Inferior parietal cortex (tissue), 1 donor: Measurements from ENCODE around the gene RELT.

ENCODE experiments used
- DNase-seq: peaks from one replicate; pipeline ENCODE4 v3.0.0-alpha.2; 2016; ENCODE audit errors: extremely low spot score

The RELT gene

GRCh38 chr11:73391665-73392064, 15.5 kb downstream of the RELT start:
- no peak for DNase-seq

- no peak for DNase-seq
Measured at GRCh38 chr11:73392108-73393010, 16.2 kb downstream of the RELT start.

DNA sequence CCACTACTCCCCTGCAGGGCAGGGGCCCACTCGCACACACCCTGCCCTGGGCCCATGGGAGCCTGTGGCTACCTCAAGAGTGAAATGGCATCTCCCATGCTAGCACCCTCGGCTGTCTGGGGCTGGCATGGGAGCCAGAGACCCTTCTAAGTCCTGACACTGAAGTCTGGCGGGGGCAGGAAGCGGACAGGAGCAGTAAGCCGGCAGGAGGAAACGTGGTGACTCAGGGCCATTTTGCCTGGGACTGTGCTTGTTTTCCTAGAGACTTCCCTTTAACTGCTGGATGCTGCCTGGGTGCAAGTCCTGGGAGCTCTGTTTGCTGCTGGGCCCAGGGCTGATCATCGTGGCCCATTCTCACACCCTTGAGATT, 16.8 kb downstream of the RELT start:
- DNase-seq: no peak

DNA sequence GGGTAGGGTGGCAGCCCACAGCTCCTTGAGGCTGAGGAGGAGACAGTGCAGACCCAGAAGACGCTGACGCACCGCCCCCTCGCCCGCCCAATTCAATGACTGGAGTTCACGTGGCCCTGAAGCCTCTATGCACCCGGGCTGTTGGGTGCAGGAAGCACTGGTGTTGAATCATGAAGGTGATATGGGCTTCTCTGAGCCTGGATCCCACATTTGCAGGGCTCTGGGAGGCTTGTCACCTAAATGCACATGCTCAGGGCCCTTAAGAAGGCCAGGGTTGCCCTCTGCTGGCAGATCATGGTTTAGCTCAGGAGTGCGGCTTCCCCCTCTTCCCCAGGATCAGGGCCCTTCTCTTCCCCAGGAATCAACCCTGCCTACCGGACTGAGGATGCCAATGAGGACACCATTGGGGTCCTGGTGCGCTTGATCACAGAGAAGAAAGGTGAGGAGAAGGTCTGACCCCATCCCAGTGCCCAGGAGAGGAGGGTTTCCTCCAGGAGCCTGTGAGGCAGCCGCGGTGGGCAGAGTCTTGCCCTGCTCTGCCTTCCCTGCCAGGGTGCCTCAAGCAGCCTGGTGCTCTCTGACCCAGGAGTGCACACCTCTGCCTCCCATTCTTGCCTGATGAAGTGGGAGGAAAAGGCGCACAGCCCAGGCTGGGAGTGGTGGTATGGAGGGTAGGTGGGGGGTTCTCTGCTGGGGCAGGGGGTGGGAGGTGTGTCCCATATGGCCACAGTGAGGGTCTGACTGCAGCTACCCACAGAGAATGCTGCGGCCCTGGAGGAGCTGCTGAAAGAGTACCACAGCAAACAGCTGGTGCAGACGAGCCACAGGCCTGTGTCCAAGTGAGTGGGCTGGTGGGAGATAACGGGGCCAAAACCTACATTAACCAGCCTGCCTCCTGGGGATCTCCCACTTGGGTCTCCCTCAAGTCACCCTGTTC, 17.5 kb downstream of the RELT start:
- peak; percentile 79 for DNase-seq

- DNase-seq: no peak
Measured at GRCh38 chr11:73394416-73395296, 18.5 kb downstream of the RELT start.

- DNase-seq: no peak
Measured at GRCh38 chr11:73395297-73396208, 19.4 kb downstream of the RELT start.

DNA sequence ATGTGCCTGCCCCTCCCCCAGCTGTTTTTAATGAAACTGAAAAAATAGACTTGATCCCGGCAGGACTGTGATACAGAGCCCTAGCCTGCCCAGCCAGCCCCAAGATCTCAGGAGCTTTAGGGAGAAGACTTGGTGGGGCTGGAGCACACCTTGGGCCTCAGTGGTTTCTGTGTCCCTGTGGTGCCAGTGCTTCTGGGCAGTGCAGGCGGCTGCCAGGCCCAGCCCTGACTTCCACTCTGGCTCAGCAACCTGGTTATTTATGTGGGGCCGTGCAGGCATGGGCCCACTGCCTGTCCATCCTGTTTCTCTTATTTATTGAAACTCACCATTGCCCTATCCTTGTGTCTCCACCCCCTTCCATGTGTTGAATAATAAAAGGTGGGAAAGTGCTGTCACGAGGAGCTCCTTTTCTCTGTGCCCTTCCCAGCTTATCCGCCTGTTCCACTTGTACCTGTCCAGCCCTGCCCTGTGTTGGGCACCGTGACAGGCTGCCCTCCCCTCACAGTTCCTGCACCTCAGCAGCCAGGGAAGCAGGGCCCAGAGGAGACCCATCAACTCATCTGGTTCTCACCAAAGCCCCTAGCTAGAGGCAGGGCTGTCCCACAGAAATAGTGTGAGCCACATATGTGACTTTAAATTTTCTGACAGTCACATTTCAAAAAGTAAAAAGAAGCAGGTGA, 20.2 kb downstream of the RELT start:
- no peak for DNase-seq

- no peak for DNase-seq
Measured at GRCh38 chr11:73396985-73397384, 20.8 kb downstream of the RELT start.

DNA sequence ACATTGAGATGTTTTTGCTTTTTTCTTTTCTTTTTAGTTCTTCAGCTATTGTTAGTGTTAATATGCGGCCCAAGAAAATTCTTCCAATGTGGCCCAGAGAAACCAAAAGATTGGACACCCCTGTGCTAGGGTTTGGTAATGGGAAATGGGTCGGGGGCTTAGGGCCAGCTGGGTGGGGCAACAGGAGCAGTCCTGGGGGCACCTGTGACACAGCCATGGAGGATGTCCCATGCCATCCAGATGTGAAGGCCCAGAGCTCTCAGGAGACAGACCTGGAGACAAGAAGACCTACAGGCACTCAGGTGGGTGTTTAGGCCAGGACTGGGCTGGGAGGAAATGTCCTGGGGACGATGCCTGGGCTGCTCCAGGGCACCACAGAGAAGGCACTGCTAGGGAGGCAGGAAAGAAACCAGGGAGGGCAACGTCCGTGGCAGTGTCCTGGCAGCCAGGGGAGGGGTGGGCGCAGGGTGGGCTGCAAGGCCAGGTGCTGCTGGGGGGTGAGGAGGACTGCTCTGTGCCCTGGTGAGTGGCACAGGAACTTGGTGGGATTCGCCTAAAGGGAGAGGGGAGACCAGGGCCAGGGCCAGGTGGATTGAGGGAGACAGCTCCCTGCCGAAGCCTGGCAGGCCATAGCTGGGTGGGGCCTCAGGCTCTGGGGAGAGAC, 21.4 kb downstream of the RELT start:
- no peak for DNase-seq

DNA sequence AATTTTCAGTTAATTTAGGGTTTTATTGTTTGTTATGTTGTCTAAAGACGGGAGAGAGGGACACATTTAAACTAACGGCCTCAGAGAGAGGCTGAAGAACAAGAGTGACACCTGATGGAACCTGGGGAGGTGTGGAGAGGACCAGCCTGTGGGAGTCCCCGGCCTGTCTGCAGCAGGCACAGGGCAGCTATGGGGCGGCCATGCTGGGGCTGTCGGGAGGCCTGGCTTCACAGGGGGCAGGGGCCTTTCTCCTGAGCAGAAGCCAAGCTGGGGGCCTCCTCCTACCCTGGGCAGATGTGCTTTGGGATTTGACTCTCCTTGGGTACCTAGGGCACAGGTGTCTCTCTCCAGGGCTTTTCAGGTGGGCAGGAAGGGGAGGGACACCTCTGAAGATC, 21.9 kb downstream of the RELT start:
- DNase-seq: no peak

DNA sequence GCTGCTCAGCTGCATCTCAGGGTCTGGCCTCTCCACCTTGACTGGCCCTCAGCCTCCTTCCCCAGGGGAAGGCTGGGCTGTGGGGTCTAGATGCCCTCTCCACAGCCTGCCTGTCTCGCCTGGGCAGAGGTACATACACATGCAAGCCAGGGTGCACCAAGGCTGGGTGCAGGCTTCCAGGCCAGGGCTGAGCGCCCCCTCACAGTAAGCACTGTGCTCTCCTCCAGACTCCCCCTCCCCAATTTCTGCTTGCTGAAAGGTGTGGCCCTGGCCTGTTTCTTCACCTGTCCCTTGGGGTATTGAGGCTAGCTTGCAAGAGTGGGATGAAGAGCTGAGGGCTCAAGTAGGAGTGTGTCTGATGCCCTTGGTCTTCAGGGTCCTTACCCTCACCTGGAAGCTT, 22.5 kb downstream of the RELT start:
- DNase-seq: no peak

- no peak for DNase-seq
Measured at GRCh38 chr11:73399159-73399590, 23.0 kb downstream of the RELT start.

DNA sequence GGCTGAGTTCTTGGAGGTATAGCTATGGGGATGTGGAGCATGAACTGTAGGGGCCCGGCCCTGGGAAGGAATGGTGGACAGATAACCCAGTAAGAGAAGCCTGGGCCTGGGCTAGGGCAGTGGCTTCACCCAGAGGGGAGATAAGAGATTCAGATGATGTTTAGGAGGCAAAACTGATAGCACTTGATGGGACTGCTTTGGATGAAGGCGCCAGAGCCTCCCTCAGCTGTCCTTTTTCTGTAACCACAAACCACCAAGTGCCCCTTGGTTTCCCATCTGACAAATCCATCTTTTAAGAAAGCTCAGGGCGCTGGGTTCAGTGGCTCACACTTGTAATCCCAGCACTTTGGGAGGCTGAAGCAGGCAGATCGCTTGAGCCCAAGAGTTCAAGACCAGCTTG, 23.4 kb downstream of the RELT start:
- DNase-seq: no peak

DNA sequence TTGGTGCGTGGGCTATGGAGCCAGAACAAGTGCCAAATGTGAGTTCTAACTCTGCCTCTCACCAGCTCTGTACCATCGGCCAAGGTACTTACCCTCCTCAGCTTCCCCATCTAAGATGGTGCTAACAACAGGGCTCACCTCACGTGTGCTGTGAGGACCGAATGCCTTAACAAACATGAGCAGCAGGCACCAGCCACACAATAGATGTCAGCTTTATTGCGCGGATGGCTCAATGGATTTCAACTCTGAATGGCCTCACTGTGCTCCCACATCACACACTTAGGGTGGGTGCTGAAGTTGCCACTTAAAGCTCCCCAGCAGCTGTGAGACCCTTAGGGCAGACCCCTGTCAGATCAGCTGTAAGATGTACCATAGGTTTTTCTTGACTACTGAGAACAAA, 24.1 kb downstream of the RELT start:
- DNase-seq: no peak

DNA sequence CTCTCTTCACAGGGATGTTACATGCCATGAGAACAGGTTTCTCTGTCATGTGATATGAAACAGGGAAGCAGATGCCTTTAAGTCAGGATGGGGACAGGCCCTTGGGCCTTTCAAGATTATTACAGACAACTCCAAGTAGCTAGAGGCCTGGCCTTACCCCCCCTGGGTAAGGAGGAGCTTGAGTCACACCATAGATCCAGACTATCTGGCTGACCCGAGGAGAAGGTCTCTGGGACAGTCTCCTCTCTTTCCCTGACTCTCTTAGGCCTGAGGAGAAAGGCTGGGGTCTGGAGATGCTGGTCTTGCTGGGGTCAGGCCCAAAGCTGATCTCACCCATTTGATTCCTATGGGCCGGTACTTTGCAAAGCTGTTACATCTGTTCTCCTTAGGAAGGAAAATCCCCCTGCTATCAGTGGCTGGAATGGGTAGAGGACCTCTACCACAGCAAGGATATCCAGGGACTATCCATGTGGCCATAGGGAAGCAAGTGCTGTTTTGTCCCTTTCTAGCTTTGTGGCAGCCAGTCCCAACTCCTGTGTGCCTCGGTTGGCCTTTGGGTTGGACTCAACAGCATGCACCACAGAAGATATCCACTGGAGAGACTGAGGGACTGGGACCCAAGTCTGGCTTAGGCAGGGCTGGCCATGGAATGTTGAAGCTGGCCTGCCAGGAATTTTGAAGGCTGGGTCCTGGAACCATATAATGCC, 25.2 kb downstream of the RELT start:
- no peak for DNase-seq

DNA sequence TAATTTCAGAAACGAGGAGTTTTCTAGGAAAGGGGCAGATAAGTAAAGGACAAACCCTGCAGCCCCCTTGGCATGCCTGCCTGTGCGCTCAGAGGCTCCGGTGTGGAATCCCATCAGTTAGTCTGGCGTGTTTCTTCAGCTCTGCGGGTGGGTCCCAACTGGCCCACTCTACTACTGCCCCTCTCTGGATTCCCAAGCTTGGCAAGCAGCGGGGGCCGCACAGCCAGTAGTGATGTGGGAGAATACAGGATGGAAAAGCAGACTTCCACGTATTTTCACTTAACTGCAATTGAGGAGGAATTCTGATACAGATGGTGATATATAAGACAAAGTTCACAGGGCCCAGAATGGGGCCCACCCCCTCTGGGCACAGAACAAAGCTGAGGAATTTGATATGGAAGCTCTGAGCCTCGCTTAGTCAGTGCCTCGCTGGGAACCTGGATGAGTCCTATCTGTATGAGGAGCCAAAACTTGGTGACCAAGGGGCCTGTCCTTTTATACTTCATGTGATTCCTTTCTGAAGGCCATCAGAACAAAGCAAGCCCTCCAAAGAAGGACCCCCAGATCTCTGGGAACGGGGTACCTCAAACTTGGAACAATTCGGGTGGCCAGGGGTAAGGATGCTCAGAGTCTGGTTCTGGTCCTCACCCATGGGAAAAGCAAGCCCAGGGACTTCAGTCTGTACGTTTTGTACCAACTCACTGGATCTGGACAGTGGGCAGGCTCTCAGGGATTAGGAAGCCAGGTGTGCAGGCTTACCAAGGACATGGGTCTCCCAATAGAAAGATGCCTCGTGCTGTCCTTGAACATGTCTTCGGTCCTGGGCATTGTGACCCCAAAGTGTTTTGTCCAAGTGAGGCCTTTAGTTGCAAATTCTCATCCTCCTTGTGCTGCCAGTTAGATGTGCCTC, 26.0 kb downstream of the RELT start:
- DNase-seq: no peak

DNA sequence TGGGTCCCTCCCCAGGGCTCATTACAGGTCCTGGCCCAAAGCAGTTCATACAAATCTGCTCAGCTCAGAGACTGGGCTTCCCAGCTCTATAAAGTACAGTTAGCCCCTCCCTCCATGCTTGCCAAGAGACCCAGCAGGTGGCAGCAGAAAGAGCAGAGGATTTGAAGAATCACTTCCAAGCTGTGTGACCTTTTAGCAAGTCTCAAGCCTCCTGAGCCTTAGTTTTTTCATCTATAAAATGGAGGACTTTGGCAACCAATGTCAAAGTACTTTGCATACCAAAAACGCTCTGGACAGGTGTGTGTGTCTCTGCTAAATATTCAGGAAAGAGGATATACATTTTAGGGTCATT, 26.6 kb downstream of the RELT start:
- no peak for DNase-seq

DNA sequence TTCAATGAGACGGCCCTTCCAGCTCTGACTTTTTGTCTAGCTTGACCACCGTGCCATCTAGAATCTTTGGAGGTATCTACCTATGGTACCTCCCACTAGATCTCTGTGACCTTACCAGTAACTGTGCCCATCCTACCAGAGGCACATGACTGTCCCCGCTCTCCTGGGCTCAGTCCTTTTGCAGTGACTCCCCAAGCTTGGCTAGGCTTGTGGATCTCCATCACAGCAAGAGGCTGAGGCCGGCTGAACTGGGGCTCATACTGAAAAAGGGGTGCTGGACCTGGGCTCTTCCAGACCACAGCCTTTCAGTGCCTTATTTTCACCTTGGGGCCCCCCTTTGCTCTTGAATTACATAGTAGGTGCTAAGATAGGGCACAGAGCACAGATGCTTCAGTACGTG, 27.3 kb downstream of the RELT start:
- no peak for DNase-seq
